H1 (cell line): ENCODE results near the gene PCYT1A. TPM values are rescaled to one million over a fixed set of nuclear protein-coding genes. Genes with fewer than 3 reads are reported as not detected.

Experiments
- CTCF ChIA-PET: fragments of 300-600 bp; sonication (Branson Sonifier 250); formaldehyde crosslinking; loops from one replicate; lab custom pipeline; 2021; ENCODE audit not compliant: partially characterized antibody; lab: Charles Lee
- POLR2A ChIA-PET: fragments of 300-600 bp; sonication (Branson Sonifier 250); formaldehyde crosslinking; loops from one replicate; lab custom pipeline; 2021; ENCODE audit warnings: inconsistent platforms; ENCODE audit not compliant: partially characterized antibody; lab: Charles Lee
- DNase-seq, 2 experiments: peaks; one replicate each; pipeline versions ENCODE4 v3.0.0 to v3.0.0-alpha.2; 2010 to 2022; ENCODE audit warnings: low spot score in 2 of 2, low read depth in 1 of 2, mixed read lengths in 1 of 2
- FAIRE-seq: peaks from 2 replicates; lab custom pipeline; 2011; peaks lifted over from hg19 to GRCh38; lab: Jason Lieb, UNC
- H2AFZ ChIP-seq: 2 replicates; pipeline ENCODE4 v1.8.1; 2012; ENCODE audit warnings: low read length, inconsistent platforms
- H2AK5ac ChIP-seq: 2 replicates; pipeline ENCODE4 v1.6.1; 2013; ENCODE audit warnings: low read depth, low read length
- H2BK120ac ChIP-seq: replicated peaks from 2 replicates; pipeline ENCODE3; 2013; ENCODE audit warnings: low read depth, low read length, inconsistent platforms
- H2BK12ac ChIP-seq: 2 replicates; pipeline ENCODE4 v1.6.1; 2013; ENCODE audit warnings: low read depth, low read length
- H2BK15ac ChIP-seq: 2 replicates; pipeline ENCODE4 v1.6.1; 2013; ENCODE audit warnings: low read length
- H2BK20ac ChIP-seq: 2 replicates; pipeline ENCODE4 v1.6.1; 2013; ENCODE audit warnings: low read length
- H2BK5ac ChIP-seq: 2 replicates; pipeline ENCODE4 v1.6.1; 2013; ENCODE audit warnings: low read depth, low read length
- H3K14ac ChIP-seq: 2 replicates; pipeline ENCODE4 v1.6.1; 2013; ENCODE audit warnings: inconsistent platforms; ENCODE audit not compliant: insufficient read length
- H3K18ac ChIP-seq: 2 replicates; pipeline ENCODE4 v1.6.1; 2013; ENCODE audit warnings: low read length; ENCODE audit errors: extremely low read depth
- H3K23ac ChIP-seq: 2 replicates; pipeline ENCODE4 v1.6.1; 2013; ENCODE audit warnings: inconsistent platforms; ENCODE audit not compliant: insufficient read length
- H3K23me2 ChIP-seq: 2 replicates; pipeline ENCODE4 v1.6.1; 2013; ENCODE audit warnings: low read depth, low read length
- H3K27ac ChIP-seq: 2 replicates; pipeline ENCODE4 v1.6.1; 2011; ENCODE audit warnings: low read depth, low read length, inconsistent platforms
- H3K27me3 ChIP-seq, 4 experiments: replicated peaks in 1 of 4; 1 replicate in 1 of 4; 2 replicates in 3 of 4; pipeline versions ENCODE4 v1.6.1 to v1.8.1; 2011 to 2013; ENCODE audit warnings: low read length in 3 of 4, mild to moderate bottlenecking in 3 of 4, inconsistent platforms in 2 of 4, mixed read lengths in 2 of 4, moderate library complexity in 1 of 4; ENCODE audit not compliant: control insufficient read depth in 3 of 4, insufficient read depth in 3 of 4; ENCODE audit errors: extremely low read depth in 1 of 4
- H3K36me3 ChIP-seq, 4 experiments: 2 replicates each; pipeline versions ENCODE4 v1.6.1 to v1.8.1; 2011 to 2013; ENCODE audit warnings: mild to moderate bottlenecking in 4 of 4, low read length in 3 of 4, moderate library complexity in 2 of 4, control low read depth in 1 of 4, inconsistent platforms in 1 of 4; ENCODE audit not compliant: insufficient read depth in 4 of 4, control insufficient read depth in 2 of 4
- H3K4ac ChIP-seq: replicated peaks from 2 replicates; pipeline ENCODE3; 2013; ENCODE audit warnings: low read length, low read depth, mixed read lengths, inconsistent platforms; ENCODE audit not compliant: insufficient read length
- H3K4me1 ChIP-seq, 4 experiments: replicated peaks in 1 of 4; 1 replicate in 1 of 4; 2 replicates in 3 of 4; pipeline versions ENCODE4 v1.6.1 to v1.8.1; 2011 to 2013; ENCODE audit warnings: low read length in 3 of 4, inconsistent platforms in 2 of 4, mixed read lengths in 1 of 4; ENCODE audit not compliant: insufficient read depth in 4 of 4, control insufficient read depth in 3 of 4
- H3K4me2 ChIP-seq, 2 experiments: 2 replicates each; pipeline versions ENCODE4 v1.6.1 to v1.8.1; 2011 to 2013; ENCODE audit warnings: low read depth in 2 of 2, low read length in 2 of 2, control low read depth in 1 of 2, inconsistent platforms in 1 of 2, mild to moderate bottlenecking in 1 of 2; ENCODE audit not compliant: insufficient read depth in 1 of 2
- H3K4me3 ChIP-seq, 4 experiments: fragments of 200-600, 300-600 bp in 1 of 4; sonication (generic), shearing (Covaris generic), sonication (Bioruptor Twin) in 1 of 4; 2 replicates each; pipeline versions ENCODE4 v1.5.1 to v1.8.1; 2011 to 2016; ENCODE audit warnings: low read length in 4 of 4, low read depth in 3 of 4, control low read depth in 2 of 4, inconsistent platforms in 2 of 4, mild to moderate bottlenecking in 2 of 4, mixed read lengths in 1 of 4, moderate library complexity in 1 of 4; ENCODE audit not compliant: insufficient read depth in 2 of 4; ENCODE audit errors: extremely low read depth in 1 of 4
- H3K56ac ChIP-seq: replicated peaks from 2 replicates; pipeline ENCODE3; 2013; ENCODE audit warnings: low read depth, mild to moderate bottlenecking, mixed read lengths, low read length, inconsistent platforms; ENCODE audit not compliant: insufficient read length
- H3K79me1 ChIP-seq: 2 replicates; pipeline ENCODE4 v1.6.1; 2013; ENCODE audit warnings: low read depth, low read length, control low read depth
- H3K79me2 ChIP-seq, 2 experiments: 2 replicates each; pipeline versions ENCODE4 v1.6.1 to v1.8.1; 2012 to 2013; ENCODE audit warnings: low read length in 2 of 2, mild to moderate bottlenecking in 2 of 2, inconsistent platforms in 1 of 2; ENCODE audit not compliant: insufficient read depth in 2 of 2, control insufficient read depth in 1 of 2
- H3K9ac ChIP-seq, 4 experiments: replicated peaks in 1 of 4; 1 replicate in 1 of 4; 2 replicates in 3 of 4; pipeline versions ENCODE4 v1.6.1 to v1.8.1; 2011 to 2013; ENCODE audit warnings: low read depth in 3 of 4, low read length in 3 of 4, control low read depth in 2 of 4, mild to moderate bottlenecking in 2 of 4, moderate library complexity in 2 of 4, inconsistent platforms in 1 of 4; ENCODE audit errors: extremely low read depth in 1 of 4
- H3K9me3 ChIP-seq, 2 experiments: 2 replicates each; pipeline versions ENCODE4 v1.6.1 to v1.8.1; 2012 to 2013; ENCODE audit warnings: mild to moderate bottlenecking in 2 of 2, moderate library complexity in 2 of 2, control low read depth in 1 of 2, inconsistent platforms in 1 of 2, low read depth in 1 of 2, low read length in 1 of 2, mixed read lengths in 1 of 2; ENCODE audit not compliant: insufficient read depth in 2 of 2
- H4K20me1 ChIP-seq, 2 experiments: replicated peaks in 1 of 2; 2 replicates each; pipeline versions ENCODE3 to v1.8.1; 2011 to 2013; ENCODE audit warnings: inconsistent platforms in 2 of 2, low read length in 2 of 2, mild to moderate bottlenecking in 1 of 2; ENCODE audit not compliant: insufficient read depth in 2 of 2, control insufficient read depth in 1 of 2
- H4K5ac ChIP-seq: 2 replicates; pipeline ENCODE4 v1.6.1; 2013; ENCODE audit warnings: low read length, low read depth, mixed read lengths, inconsistent platforms; ENCODE audit not compliant: insufficient read length
- H4K8ac ChIP-seq: 2 replicates; pipeline ENCODE4 v1.8.0; 2013; ENCODE audit warnings: mild to moderate bottlenecking, moderate library complexity, low read length, inconsistent platforms; ENCODE audit not compliant: insufficient read depth; ENCODE audit errors: extremely low read depth
- H4K91ac ChIP-seq: replicated peaks from 2 replicates; pipeline ENCODE3; 2013; ENCODE audit warnings: low read length, mixed read lengths, inconsistent platforms; ENCODE audit not compliant: insufficient read length
- MAX ChIP-seq: IDR thresholded peaks from 2 replicates; pipeline ENCODE4 v1.6.1; 2012; ENCODE audit warnings: inconsistent platforms
- RNF2 ChIP-seq: fragments of 200-900, 300-1000 bp; sonication (generic); IDR thresholded peaks from 2 replicates; pipeline ENCODE4 v1.7.1; 2016; ENCODE audit warnings: borderline replicate concordance, low read depth, mild to moderate bottlenecking, antibody characterized with exemption, low read length; ENCODE audit not compliant: poor library complexity, severe bottlenecking; ENCODE audit errors: missing control alignments
- SIN3A ChIP-seq, 2 experiments: IDR thresholded peaks in 1 of 2; conservative IDR thresholded peaks in 1 of 2; 2 replicates each; pipeline ENCODE4 v1.6.1; 2011 to 2012; ENCODE audit warnings: low read length in 2 of 2, improper control_type of control experiment in 1 of 2, low read depth in 1 of 2, mild to moderate bottlenecking in 1 of 2
- TBP ChIP-seq: IDR thresholded peaks from 2 replicates; pipeline ENCODE4 v1.6.1; 2011; ENCODE audit warnings: low read depth, low read length, improper control_type of control experiment
- TCF12 ChIP-seq: IDR thresholded peaks from 2 replicates; pipeline ENCODE4 v1.6.1; 2011; ENCODE audit warnings: low read depth, mild to moderate bottlenecking, low read length
- WGBS, 2 experiments: shearing (Covaris generic) in 1 of 2; methylation state at CpG; one replicate each; pipeline versions ENCODE4 v1.1.6 to v1.1.7; 2013 to 2015; ENCODE audit warnings: low lambda C conversion rate in 2 of 2, mixed read lengths in 2 of 2, inconsistent platforms in 1 of 2, low coverage in 1 of 2, missing lambda C conversion rate in 1 of 2; ENCODE audit not compliant: insufficient replicate concordance in 2 of 2, insufficient coverage in 1 of 2, insufficient read length in 1 of 2; ENCODE audit errors: extremely low coverage in 1 of 2, missing lambda C conversion rate in 1 of 2; 5-methylcytosine and 5-hydroxymethylcytosine counted together
- polyA plus RNA-seq, 7 experiments: library from polyadenylated mRNA; depleted of rRNA in 3 of 7; stranded (reverse) in 5 of 7; unstranded in 2 of 7; fragments of >200 nt in 5 of 7; fragments of 200-250 nt in 2 of 7; gene quantifications; 1 replicate in 5 of 7; 2 replicates in 1 of 7; 4 replicates in 1 of 7; pipeline versions ENCODE4 v1.2.1 to v1.2.3, GENCODE V29; 2011 to 2013; ENCODE audit warnings: missing spikeins in 2 of 7, mixed read lengths in 2 of 7
- total RNA-seq: library from RNA; stranded (reverse); fragmentation: NEBNext Ultra II Directional; extraction: Animal tissue kit (Norgen Biotek cat#: 25700); gene quantifications from 2 replicates; pipeline ENCODE4 v1.2.1, GENCODE V29; 2021

PCYT1A gene
- total and polyA plus RNA-seq, 2 of the 8 experiments (the other 6 are each of a cell fraction or from before 2014, with no cell fraction given) = 19.9 to 31.8 TPM

DNA sequence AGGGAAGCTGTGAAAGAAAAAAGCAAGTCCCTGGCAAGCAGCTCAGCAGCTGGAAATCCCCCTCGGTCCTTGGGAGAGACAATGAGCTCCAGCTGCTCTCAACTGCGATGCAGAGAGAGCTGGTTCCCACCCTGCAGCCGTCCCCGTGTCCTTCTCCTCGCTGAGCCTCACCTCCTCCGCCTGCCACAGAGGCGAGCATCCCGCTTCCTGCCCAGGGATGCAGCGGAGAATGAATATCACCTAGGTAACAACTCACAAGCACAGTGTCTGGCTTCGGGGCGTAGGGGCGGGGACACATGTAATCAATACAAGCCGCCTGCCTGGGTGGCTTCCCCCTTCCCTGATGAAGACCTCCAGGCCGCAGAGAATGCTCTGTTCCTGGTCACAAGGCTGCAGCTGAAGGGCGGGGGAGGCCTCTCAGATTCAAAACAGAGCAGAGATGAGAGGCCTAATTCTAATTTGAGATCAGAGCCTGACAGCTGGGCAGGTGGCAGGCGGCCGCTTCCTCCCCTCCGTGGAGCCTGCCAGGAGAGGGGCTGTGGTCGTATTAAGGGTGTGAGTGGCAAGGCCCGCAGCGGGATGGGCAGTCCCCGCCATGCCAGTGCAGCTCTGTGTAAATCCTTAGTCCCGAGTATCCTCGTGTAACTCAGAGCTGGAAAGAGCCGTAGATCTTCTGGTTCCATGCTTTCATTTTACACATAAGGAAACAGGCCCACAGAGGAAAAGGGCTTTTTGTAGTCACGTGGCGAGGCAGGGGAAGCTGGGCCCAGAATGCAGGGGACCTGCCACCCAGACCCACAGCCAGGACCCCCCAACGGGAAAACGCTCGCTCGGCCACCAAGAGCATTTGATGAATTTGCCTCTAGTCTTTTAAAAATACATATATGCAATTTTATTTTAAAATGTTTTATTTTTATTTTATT, 100.6 kb downstream of the PCYT1A start:
- H3K79me2 ChIP-seq = no peaks in the 10 kb centered on the region
- ChIA-PET POLR2A (interaction anchor here (3.3 kb wide), 1 partner anchor 106 kb away, joined by 11 read pairs; no protein-coding TSS in a partner anchor), CTCF (interaction anchor here (0.5 to 4.0 kb wide), 9 partner anchors 11 to 187 kb away, joined by 3 to 28 read pairs (median 4); partner anchors contain the start of gene ZDHHC19)
- H3K4me1 ChIP-seq = peaks cover 0 to 9% (median 6%) of the 10 kb centered on the region in 4 experiments; a peak in 6 of 7 replicates
- FAIRE-seq (no peak), DNase-seq (peak; percentile 56 to 72)
- H2AFZ ChIP-seq = 0 out of 2 replicates have a peak overlapping the region, but pooled peaks have one; percentile 20
- H3K9me3 ChIP-seq = peaks cover 2 to 4% of the 10 kb centered on the region in 2 experiments; a peak in 1 of 4 replicates
- peak overlapping the region; percentile 91 for H4K8ac ChIP-seq
- peak overlapping the region; percentile 18 for H4K5ac ChIP-seq
- no peak overlapping the region for H3K56ac ChIP-seq
- no peaks in the 10 kb centered on the region for H3K36me3 ChIP-seq
- H2BK5ac ChIP-seq = no peak overlapping the region
- H3K4me3 ChIP-seq = peak overlapping the region in 2 of 4 experiments; percentile 2 to 18; a peak in 3 of 8 replicates
- H3K4me2 ChIP-seq = peak overlapping the region; percentile 32 to 51; a peak in 3 of 4 replicates
- peak overlapping the region; percentile 38 for H2BK120ac ChIP-seq
- no peak overlapping the region for H3K9ac ChIP-seq
- H2BK12ac ChIP-seq = no peak overlapping the region
- no peaks in the 10 kb centered on the region for H4K20me1 ChIP-seq
- no peak overlapping the region; the same call in 1 of the 2 replicates for H3K18ac ChIP-seq
- no peak overlapping the region for H4K91ac ChIP-seq
- WGBS, 2 experiments = 46% methylated on average over 30 of the region's 31 CpGs; no CpG with 5 or more reads in 1 of the 2 experiments
- no peak overlapping the region for H2BK15ac ChIP-seq
- H2AK5ac ChIP-seq = no peak overlapping the region
- H3K14ac ChIP-seq = no peak overlapping the region
- no peak overlapping the region for H2BK20ac ChIP-seq
- H3K79me1 ChIP-seq = no peaks in the 10 kb centered on the region
- peak; percentile 33 to 69; a peak in 1 of 4 replicates for TF ChIP-seq SIN3A (conservative IDR thresholded peaks at IDR 0.05 in 1 of 2, IDR thresholded peaks at IDR 0.05 in 1 of 2; ENCODE audit: low read depth in 1 of 2, low read length in 2 of 2)
- TF ChIP-seq MAX = peak; percentile 61
- 0 out of 2 replicates have a peak, but pooled peaks have one; percentile 6 for TF ChIP-seq TCF12
- TF ChIP-seq TBP = peak; percentile 58; the same call in 1 of the 2 replicates
- no peak for TF ChIP-seq RNF2
- no peak overlapping the region for H3K23ac ChIP-seq
- no peaks in the 10 kb centered on the region for H3K27me3 ChIP-seq
- no peak overlapping the region for H3K4ac ChIP-seq
- no peak overlapping the region for H3K27ac ChIP-seq
- H3K23me2 ChIP-seq = no peaks in the 10 kb centered on the region
